Hematopoietic multipotent progenitor cell treated with erythropoietin and hydrocortisone succinate and interleukin-3 and kit ligand, for 15 days (in vitro differentiated cells): ENCODE results near the gene ATAD3B.
A peak's percentile ranks its signal among the peaks of the same experiment; 100 is the strongest.
"Not testable (repeated sequence)": the region's sequence is repeated elsewhere in the genome, so short reads cannot be mapped to it uniquely, and the experiment has no call there.

Source experiments
- DNase-seq: peaks from one replicate; pipeline ENCODE4 v3.0.0-alpha.2; 2015; ENCODE audit warnings: low spot score

ATAD3B gene, protein sequence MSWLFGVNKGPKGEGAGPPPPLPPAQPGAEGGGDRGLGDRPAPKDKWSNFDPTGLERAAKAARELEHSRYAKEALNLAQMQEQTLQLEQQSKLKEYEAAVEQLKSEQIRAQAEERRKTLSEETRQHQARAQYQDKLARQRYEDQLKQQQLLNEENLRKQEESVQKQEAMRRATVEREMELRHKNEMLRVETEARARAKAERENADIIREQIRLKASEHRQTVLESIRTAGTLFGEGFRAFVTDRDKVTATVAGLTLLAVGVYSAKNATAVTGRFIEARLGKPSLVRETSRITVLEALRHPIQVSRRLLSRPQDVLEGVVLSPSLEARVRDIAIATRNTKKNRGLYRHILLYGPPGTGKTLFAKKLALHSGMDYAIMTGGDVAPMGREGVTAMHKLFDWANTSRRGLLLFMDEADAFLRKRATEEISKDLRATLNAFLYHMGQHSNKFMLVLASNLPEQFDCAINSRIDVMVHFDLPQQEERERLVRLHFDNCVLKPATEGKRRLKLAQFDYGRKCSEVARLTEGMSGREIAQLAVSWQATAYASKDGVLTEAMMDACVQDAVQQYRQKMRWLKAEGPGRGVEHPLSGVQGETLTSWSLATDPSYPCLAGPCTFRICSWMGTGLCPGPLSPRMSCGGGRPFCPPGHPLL

DNA sequence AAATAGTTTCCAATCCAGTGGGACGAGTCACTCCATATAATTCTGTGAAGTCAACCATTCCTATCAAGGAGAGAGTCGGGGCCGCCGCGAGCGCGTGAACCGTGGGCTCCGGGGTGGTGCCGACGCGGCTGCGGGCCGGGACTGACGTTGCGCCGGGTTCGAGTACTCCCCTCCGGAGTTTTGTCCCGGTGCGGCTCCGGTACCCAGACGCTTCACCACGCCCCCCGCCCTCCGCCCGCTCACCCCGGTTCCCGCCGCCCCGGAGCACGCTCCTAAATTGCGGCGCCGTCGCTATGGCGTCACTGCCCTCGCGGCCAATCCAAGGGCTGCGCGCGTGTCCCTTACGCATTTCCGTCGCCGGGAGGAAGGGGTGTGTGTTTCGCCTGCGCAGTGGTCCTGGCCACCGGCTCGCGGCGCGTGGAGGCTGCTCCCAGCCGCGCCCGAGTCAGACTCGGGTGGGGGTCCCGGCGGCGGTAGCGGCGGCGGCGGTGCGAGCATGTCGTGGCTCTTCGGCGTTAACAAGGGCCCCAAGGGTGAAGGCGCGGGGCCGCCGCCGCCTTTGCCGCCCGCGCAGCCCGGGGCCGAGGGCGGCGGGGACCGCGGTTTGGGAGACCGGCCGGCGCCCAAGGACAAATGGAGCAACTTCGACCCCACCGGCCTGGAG, at the start of gene ATAD3B:
Gene ATAD3B (plus strand): TSS at position 377 of the 664 bp plus-strand sequence. CDS start 120 bp downstream, at position 497.
- peak; percentile 85 for DNase-seq

DNA sequence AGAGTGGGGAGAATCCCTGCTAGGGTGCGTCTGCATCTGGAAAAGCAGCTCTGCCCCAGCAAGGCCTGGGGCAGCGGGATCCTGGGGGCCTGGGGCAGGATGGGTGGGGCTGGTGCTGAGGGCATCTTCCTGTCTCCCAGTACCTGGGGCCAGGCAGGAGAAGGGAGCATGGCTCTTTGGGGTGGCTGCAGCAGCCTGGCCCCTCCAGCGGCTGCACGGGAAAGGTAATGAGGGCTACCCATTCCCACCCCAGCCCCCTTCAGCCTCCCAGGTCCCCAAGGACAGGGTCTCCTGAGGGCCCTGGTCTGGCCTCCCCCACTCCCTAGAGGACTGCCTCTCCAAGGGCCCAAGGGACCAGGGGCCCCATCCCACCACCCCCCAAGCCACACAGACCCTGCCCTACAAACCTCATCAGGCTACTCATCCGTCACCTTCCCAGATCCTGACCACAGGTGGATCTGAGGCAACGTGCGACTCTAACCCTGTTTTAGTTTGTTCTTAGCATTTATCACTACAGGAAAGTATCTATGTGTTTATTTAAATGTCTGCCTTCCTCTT, 49.6 kb upstream of the ATAD3B start:
- no peak for DNase-seq

DNA sequence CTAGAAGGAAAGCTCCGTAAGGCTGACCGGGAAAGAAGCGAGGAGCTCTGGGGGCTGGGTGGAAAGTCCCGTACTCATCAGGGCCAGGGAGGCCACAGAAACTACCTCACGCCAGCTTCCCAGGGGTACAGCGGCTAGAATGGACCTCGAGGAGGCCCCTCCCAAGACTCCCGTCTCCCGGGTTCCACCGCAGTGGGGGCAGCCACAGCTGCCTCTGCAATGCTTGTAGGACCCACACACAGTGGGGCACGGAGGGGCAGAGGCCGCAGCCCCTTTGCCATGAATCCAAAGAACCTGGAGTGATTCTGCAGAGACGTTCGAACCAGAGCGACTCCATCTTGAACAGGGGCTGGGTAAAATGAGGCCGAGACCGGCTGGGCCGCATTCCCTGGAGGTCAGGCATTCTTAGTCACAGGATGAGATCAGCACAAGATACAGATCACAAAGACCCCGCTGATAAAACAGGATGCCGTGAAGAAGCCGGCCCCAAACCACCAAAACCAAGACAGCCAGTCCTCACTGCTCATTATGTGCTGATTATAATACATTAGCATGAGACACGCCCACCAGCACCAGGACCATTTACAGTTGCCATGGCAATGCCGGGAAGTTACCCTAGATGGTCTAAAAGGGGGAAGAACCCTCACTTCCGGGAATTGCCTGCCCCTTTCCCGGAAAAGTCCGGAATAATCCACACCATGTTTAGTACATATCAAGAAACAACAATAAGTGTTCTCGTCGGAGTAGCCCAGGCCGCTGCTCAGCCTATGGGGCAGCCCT, 48.9 kb upstream of the ATAD3B start:
- DNase-seq, result no peak

DNA sequence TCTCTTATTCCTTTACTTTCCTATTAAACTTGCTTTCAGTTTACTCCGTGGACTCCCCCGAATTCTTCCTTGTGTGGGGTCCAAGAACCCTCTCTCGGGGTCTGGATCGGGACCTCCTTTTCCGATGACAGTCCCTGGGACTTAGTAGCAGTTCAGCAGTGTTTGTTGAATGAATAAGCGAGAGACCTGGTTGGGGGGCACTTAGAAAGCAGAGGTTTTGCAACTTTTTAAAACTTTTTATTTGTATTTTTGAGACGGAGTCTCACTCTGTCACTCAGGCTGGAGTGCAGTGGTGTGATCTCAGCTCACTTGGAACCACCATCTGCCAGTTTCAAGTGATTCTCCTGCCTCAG, 48.3 kb upstream of the ATAD3B start:
- DNase-seq, result no peak

DNA sequence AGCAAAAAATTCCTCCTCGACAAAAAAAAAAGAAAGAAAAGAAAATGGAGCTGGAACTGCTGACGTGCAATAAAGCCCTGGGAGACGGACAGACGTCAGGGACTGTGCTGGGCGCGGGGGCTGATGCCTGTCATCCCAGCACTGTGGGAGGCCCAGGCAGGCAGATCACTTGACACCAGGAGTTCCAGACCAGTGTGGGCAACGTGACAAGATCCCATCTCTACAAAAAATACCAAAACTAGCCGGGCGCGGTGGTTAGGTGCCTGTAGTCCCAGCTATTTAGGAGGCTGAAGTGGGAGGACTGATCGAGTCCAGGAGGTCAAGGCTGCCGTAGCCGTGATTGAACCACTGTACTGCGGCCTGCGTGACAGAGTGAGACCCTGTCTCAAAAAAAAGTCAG, 46.9 kb upstream of the ATAD3B start:
- no peak for DNase-seq

DNA sequence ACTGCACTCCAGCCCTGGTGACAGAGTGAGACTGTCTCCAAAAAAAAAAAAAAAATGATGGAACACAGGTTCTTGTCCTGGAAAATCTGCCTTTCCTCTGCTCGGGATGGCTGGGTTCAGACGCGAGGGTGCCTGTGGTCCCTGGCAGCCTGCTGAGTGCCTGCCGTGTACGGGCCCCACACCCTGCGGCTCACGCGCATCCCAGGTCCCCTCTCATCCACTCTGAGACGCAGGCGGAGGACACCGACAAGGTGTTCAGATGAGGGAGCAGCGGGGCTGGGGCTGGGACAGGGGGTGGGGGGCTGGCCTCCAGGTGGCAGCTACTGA, 46.2 kb upstream of the ATAD3B start:
- DNase-seq, result no peak

DNA sequence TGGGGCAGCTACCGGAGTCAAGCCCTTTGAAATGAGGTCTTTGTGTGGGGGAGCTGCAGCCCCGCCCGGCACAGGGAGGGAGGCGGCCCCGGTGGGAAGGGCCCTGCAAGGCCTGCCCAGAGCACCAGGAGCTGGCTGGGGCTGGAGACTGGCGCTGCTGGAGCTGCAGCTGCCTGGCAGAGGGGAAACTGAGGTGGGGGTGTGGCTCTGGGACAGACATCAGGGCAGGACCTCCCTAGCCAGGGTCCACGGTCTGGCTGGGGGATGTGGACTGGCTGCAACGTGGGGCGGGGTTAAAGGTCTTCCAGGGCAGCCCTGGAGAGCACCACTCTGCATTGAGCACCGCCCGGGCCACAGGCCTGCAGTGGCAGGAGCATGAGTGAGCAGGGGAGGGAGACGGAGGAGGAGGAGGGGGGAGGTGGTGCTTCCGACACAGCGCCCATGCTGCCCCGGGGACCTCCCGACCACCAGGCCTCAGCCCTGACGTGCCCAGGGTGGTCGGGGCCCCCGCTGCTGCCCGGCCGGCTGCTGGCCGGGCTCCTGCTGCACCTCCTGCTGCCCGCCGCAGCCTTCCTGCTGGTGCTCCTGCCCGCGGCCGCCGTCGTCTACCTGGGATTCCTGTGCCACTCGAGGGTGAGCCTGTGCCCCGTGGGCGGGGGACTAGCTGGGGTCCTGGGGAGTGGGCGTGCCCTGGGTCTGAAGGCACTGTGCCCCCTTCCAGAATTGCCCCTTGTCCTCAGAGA, 45.6 kb upstream of the ATAD3B start:
- DNase-seq, result no peak

DNA sequence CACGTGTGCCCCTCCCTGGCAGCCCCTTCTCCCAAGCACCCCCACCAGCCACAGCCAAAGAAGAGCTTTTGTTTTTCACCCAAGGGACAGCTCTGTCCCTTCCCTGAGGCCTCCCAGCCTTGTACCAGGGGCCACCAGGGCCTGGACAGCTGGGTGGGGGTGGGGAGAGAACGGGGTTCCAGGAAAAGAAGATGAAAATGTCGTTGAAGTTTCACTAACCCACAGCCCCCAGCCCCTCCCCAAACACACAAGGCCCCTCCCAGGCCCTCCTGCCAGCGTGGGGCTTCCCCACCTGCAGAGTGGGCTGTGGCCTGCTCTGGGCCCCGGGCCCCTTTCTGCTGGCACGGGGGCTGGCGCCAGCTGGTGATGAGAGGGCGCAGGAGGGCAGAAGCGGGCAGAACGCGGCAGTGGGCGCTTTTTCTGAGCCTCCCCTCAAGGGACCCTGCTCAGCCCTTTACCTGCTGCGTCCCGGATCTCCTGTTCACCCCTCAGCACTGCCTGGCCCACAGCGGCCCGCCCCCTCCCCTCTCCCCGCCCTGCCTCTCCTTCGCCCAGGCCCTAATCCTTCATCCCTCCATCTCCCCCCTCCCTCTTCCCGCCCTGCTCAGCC, 45.0 kb upstream of the ATAD3B start:
- DNase-seq, result no peak

DNA sequence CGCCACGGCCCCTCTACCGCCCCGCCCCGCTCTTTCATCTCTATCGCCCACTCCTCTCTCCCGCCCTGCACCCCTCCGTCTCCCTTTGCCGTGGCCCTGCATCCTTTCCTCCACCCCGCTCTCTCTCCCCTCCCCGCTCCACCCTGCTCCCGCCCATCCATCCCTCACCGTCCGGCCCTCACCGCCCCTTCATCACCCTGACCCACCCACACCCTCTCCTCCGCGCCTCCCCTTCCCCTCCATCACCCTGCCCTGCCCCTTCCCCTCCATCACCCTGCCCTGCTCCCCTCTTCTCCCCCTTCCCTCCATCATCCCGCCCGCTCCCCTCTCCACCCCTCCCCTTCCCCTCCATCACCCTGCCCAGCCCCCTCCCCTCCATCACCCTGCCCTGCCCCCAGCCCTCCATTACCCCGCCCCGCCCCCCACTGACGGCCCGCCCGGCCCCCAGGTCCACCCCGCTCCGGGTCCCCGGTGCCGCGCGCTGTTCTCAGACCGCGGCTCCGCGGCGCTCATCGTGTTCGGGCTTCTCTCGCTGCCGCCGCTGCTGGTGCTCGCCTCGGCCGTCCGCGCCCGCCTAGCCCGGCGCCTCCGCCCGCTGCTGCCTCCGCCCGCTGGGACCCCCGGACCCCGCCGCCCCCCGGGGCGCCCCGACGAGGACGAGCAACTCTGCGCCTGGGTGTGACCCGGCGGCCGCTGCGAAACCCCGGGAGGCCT, 44.3 kb upstream of the ATAD3B start:
- no peak for DNase-seq

DNA sequence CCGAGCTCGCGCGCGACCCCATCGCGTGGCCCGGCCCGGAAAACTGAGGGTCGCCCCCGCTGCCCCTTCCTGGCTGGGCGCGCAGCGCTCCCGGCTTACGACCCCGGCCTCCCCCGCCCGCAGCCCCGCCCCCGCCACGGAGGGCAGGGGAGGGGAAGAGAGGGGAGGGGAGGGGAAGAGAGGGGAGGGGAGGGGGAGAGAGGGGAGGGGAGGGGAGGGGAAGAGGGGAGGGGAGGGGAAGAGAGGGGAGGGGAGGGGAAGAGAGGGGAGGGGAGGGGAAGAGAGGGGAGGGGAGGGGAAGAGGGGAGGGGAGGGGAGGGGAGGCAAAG, 43.8 kb upstream of the ATAD3B start:
- DNase-seq, result no peak

DNA sequence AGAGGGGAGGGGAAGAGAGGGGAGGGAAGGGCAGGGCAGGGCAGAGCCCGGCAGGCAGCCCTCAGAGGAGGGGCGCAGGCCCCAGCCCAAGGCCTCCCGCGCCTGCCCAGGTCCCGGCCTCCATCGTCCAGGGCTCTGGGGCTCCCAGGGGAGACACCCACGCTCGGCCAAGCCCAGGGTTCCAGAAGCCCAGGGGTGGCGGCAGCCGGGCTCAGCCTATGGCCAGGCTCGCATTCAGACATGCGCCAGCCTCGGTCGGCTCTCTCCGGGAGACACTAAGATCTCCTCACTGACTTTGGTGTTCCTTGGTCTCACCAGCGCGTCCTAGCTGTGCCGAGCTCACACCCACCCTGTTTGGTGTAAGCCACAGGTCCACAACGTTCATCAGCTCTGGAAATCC, 43.4 kb upstream of the ATAD3B start:
- DNase-seq, result no peak

DNA sequence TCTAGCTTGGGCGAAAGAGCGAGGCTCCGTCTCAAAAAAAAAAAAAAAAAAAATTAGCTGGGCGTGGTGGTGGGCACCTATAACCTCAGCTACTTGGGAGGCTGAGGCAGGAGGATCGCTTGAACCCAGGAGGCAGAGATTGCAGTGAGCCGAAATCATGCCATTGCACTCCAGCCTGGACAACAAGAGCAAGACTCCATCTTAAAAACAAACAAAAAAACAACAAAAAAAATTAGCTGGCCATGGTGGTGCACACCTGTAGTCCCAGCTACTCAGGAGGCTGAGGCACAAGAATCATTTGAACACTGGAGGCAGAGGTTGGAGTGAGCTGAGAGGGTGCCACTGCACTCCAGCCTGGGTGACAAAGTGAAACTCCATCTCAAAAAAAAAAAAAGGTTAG, 42.6 kb upstream of the ATAD3B start:
- DNase-seq, result not testable (repeated sequence)

DNA sequence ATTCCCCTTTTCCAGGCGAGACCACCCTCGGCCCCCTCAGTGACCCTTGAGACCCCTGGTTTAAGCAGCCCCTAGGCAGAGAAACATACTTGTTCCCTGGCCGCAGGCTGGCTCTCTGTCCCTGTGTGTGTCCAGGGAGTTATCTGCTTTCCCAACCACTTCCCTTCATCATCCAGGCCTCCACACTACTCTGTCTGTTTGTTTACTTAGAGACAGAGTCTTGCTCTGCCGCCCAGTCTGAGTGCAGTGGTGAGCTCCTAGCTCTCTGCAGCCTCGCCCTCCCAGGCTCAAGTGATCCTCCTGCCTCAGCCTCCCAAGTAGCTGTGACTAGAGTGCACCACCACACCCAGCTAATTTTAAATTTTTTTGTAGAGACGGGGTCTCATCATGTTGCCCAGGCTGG, 41.9 kb upstream of the ATAD3B start:
- no peak for DNase-seq

DNA sequence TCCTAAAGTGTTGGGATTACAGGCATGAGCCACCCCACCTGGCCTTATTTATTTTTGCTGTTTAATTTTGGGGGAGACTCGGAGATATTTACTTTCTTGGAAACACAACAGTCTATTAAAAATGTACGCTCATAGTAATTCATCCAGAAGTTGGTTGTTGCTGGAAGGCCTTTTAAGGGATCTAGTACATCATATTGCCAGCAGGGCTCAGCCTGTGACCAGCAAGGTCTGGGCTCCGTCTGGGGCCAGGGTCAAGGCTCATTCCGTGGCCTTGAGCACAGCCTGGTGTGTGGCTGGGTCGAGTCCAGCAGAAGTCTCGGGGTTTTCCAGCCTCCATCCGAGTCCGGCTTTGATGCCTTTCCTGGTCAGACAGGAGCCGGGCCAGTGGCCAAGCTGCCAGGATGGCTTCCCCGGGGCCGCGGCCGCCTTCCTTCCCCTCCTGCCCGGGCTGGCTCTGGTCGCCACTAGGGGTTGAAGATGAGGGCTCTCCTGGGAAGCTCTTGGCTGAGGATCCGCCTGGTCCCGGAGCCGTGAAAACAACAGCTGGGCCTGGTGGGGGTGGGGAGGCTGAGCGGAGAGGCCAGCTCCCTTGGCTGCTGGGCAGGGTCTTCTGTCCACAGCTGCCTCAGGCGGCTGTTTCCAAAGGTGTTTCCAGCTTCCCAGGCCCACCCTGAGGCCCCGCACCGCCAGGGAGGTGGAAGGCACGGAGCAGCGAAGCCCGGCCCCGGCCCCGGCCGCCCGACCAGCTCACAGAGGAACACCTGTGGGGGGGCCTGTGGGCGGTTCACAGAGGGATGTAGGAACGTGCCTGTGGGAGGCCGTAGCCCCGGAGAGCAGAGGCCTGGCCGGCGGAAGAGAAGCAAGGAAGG, 41.2 kb upstream of the ATAD3B start:
- no peak for DNase-seq

DNA sequence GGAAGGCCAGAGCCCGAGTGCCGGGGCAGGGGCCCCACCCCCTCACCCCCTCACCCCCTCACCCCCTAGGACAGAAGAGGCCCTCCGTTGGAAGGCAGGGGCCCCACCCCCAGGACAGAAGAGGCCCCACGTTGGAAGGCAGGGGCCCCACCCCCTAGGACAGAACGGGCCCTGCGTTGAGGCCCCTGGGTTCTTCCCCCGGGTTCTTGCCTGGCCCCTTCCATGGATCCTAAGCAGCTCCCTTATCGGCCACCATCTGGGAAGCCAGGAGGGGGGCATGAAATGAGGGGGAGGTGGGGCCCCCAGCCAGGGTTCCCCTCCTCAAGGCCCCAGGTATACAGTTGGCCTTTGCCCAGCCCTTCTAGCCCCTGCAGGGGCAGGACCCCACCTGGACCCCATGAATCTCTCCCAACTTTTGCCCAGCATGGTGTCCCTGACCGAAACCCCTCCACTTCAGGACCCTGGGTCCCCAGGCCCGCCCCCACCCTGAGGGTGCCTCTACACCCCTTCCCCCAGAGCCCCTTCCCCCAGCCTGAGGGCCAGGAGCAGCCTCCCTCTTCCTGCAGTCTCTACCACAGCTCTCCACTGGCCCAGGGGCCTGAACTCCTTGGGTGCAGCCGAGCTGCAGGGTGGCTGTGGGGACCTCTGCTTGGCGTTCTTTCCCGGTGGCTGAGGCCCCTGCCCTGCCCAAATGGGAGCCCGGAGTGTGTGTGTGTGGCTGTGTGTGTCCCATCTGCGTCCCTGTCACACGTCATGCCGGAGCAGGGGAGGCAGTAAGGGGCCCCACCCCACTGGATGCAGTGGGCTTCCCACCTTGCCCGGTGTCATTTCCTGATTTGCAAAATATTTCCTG, 40.3 kb upstream of the ATAD3B start:
- no peak for DNase-seq

DNA sequence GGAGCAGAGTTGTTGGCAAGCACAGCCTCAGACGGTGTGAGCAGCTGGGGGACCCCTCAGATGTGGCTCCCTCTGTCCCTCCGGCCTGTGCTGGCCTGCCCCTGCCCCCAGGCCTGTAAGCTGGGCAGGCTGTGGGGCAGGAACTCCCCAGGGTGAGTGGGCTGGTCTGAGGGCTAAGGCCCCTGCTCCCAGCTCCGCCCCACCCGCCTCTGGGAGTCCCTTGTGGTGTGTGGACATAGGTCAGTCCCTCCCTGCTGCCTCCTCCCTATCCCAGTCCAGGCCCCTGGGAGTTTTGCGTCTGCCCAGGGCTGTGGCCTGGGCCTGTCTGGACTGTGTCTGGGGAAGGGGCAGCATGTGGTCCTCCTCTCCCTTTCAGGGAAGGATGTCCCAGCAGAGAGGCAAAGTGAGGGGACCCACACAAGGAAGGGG, 39.7 kb upstream of the ATAD3B start:
- no peak for DNase-seq

DNA sequence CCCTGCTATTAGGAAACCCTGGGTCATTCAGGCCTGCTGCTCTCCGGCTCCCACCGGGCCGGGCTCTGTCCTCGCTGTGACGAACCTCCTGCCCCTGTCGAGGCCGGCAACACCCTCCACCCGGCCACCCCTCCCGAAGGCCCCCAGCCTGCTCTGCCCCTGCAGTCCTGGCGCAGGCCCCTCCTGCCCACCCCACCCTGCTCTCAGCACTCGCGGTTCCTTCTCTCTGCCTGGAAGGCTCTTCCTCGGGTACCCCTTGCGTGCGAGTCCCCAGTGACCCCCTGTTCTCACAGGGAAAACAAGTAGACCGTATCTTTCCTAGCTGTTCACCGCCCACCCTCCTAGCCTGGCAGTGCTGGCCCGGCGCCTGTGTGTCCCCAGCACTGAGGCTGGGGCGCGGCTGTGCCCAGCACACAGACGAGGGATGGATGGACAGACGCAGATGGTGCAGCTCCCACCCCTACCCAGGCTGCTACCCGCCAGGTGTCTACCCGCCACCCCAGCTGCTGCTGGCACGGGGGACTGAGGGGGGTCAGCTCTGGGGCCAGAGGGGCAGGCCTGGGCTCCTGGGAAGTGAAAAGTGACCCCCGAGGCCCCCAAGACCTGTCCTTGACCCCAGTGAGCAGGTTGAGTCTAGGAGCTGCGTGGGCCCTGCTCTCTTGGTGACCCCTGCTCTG, 39.2 kb upstream of the ATAD3B start:
- no peak for DNase-seq
